Mesenchymal stem cell (in vitro differentiated cells and primary cell): ENCODE results near the gene CUBN.
A peak's percentile ranks its signal among the peaks of the same experiment; 100 is the strongest.

Experiments
- DNase-seq: peaks from one replicate; pipeline ENCODE4 v3.0.0-alpha.2; 2013
- H2AFZ ChIP-seq: one replicate; pipeline ENCODE4 v1.6.1; 2013; ENCODE audit warnings: low read depth, mild to moderate bottlenecking, control low read depth, inconsistent platforms, low read length, moderate library complexity
- H2AK5ac ChIP-seq: 2 replicates; pipeline ENCODE4 v1.6.1; 2013; ENCODE audit warnings: low read length, moderate library complexity, mild to moderate bottlenecking, inconsistent platforms; ENCODE audit not compliant: severe bottlenecking
- H2BK120ac ChIP-seq: one replicate; pipeline ENCODE4 v1.6.1; 2013; ENCODE audit warnings: low read depth, mild to moderate bottlenecking, inconsistent platforms, low read length, moderate library complexity
- H2BK12ac ChIP-seq, 2 experiments: one replicate each; pipeline ENCODE4 v1.6.1; 2013; ENCODE audit warnings: inconsistent platforms in 2 of 2, low read length in 2 of 2, mild to moderate bottlenecking in 2 of 2, moderate library complexity in 2 of 2, control low read depth in 1 of 2
- H2BK15ac ChIP-seq: one replicate; pipeline ENCODE4 v1.6.1; 2013; ENCODE audit warnings: mild to moderate bottlenecking, low read depth, inconsistent platforms; ENCODE audit not compliant: poor library complexity, severe bottlenecking
- H2BK5ac ChIP-seq: 2 replicates; pipeline ENCODE4 v1.6.1; 2013; ENCODE audit warnings: low read depth, mild to moderate bottlenecking, low read length, control low read depth, inconsistent platforms; ENCODE audit not compliant: poor library complexity, severe bottlenecking
- H3K14ac ChIP-seq, 2 experiments: one replicate each; pipeline ENCODE4 v1.6.1; 2013; ENCODE audit warnings: inconsistent platforms in 2 of 2, low read length in 2 of 2, control low read depth in 1 of 2, mild to moderate bottlenecking in 1 of 2, moderate library complexity in 1 of 2
- H3K18ac ChIP-seq, 2 experiments: one replicate each; pipeline ENCODE4 v1.6.1; 2013; ENCODE audit warnings: inconsistent platforms in 2 of 2, low read length in 2 of 2, control low read depth in 1 of 2, low read depth in 1 of 2, mild to moderate bottlenecking in 1 of 2
- H3K23ac ChIP-seq, 2 experiments: one replicate each; pipeline ENCODE4 v1.6.1; 2013; ENCODE audit warnings: inconsistent platforms in 2 of 2, low read length in 2 of 2, mild to moderate bottlenecking in 2 of 2, moderate library complexity in 2 of 2, control low read depth in 1 of 2
- H3K27ac ChIP-seq: 2 replicates; pipeline ENCODE4 v1.5.1; 2013; ENCODE audit warnings: mild to moderate bottlenecking, moderate library complexity, low read length, control low read depth, inconsistent platforms; ENCODE audit not compliant: poor library complexity, severe bottlenecking
- H3K27me3 ChIP-seq, 2 experiments: 2 replicates each; pipeline versions ENCODE4 v1.6.1 to v1.7.0; 2013; ENCODE audit warnings: low read length in 2 of 2, mild to moderate bottlenecking in 2 of 2, moderate library complexity in 2 of 2, control low read depth in 1 of 2, inconsistent platforms in 1 of 2; ENCODE audit not compliant: control insufficient read depth in 1 of 2, insufficient read depth in 1 of 2
- H3K36me3 ChIP-seq, 2 experiments: 2 replicates each; pipeline versions ENCODE4 v1.6.1 to v1.7.0; 2013; ENCODE audit warnings: low read length in 2 of 2, control low read depth in 1 of 2, inconsistent platforms in 1 of 2, low read depth in 1 of 2, mild to moderate bottlenecking in 1 of 2; ENCODE audit not compliant: insufficient read depth in 2 of 2, control insufficient read depth in 1 of 2
- H3K4ac ChIP-seq, 2 experiments: one replicate each; pipeline ENCODE4 v1.6.1; 2013; ENCODE audit warnings: inconsistent platforms in 2 of 2, low read length in 2 of 2, mild to moderate bottlenecking in 2 of 2, moderate library complexity in 2 of 2, control low read depth in 1 of 2, low read depth in 1 of 2
- H3K4me1 ChIP-seq: 2 replicates; pipeline ENCODE4 v1.6.1; 2013; ENCODE audit warnings: low read depth, low read length, control low read depth; ENCODE audit not compliant: control insufficient read depth, insufficient read depth
- H3K4me2 ChIP-seq: 2 replicates; pipeline ENCODE4 v1.6.1; 2013; ENCODE audit warnings: low read length, mild to moderate bottlenecking, inconsistent platforms; ENCODE audit not compliant: poor library complexity, severe bottlenecking
- H3K4me3 ChIP-seq, 2 experiments: 2 replicates each; pipeline versions ENCODE4 v1.5.1 to v1.7.0; 2013; ENCODE audit warnings: low read length in 2 of 2, mild to moderate bottlenecking in 2 of 2, control low read depth in 1 of 2, low read depth in 1 of 2; ENCODE audit not compliant: insufficient read depth in 1 of 2
- H3K79me1 ChIP-seq: replicated peaks from 2 replicates; pipeline ENCODE4 v1.6.1; 2013; ENCODE audit warnings: mild to moderate bottlenecking, control low read depth, low read length, inconsistent platforms; ENCODE audit not compliant: poor library complexity, severe bottlenecking
- H3K9ac ChIP-seq: 2 replicates; pipeline ENCODE4 v1.7.0; 2013; ENCODE audit warnings: mild to moderate bottlenecking, low read length, moderate library complexity
- H3K9me3 ChIP-seq: 2 replicates; pipeline ENCODE4 v1.7.0; 2013; ENCODE audit warnings: mild to moderate bottlenecking, low read length; ENCODE audit not compliant: control insufficient read depth
- H4K8ac ChIP-seq: one replicate; pipeline ENCODE4 v1.6.1; 2013; ENCODE audit warnings: inconsistent platforms, mild to moderate bottlenecking, low read length, moderate library complexity
- H4K91ac ChIP-seq: one replicate; pipeline ENCODE4 v1.6.1; 2013; ENCODE audit warnings: mild to moderate bottlenecking, low read length, inconsistent platforms
- WGBS: methylation state at CpG from one replicate; pipeline ENCODE4 v1.1.7; 2013; ENCODE audit warnings: mixed read lengths; 5-methylcytosine and 5-hydroxymethylcytosine counted together

Gene CUBN

DNA sequence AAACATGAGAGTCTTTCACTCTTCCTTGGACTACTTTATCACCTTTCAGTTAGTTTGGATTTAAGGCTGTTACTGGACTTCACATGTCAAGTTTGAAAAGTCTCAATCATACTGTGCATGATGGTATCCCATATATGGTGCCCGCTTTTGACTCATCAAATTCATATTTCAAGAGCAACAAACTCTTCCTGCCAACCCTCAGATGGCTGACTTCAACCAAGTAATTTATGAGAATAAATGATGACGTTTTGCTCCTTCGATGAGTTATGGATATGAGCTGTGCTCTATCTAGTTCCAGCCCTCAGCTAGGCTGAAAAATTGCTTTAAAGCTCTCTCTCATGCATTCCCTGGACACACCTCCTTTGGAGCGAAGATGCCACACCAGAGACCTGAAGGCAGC lies 202.1 kb downstream of the CUBN start:
- Histone ChIP-seq H3K9me3 (no peaks in the 10 kb centered on the region), H3K27me3 (no peaks in the 10 kb centered on the region), H3K18ac (no peak overlapping the region), H3K4ac (no peak overlapping the region), H4K8ac (no peak overlapping the region), H2AFZ (no peak overlapping the region), H3K36me3 (no peaks in the 10 kb centered on the region), H2BK12ac (no peak overlapping the region), H3K4me2 (no peak overlapping the region), H3K27ac (no peak overlapping the region), H4K91ac (no peak overlapping the region), H3K79me1 (no peaks in the 10 kb centered on the region), H3K4me1 (no peaks in the 10 kb centered on the region), H3K4me3 (no peak overlapping the region), H2BK120ac (no peak overlapping the region), H2AK5ac (no peak overlapping the region), H3K14ac (no peak overlapping the region), H2BK15ac (no peak overlapping the region), H2BK5ac (no peak overlapping the region), H3K23ac (no peak overlapping the region), H3K9ac (no peak overlapping the region)
- no peak for DNase-seq
- WGBS = 97% methylated on average over 3 of the region's 4 CpGs

GRCh38 chr10:16923726-16924125 lies 205.9 kb downstream of the CUBN start:
- Histone ChIP-seq H4K91ac (no peak overlapping the region), H3K4me3 (no peak overlapping the region), H3K79me1 (no peaks in the 10 kb centered on the region), H2BK120ac (no peak overlapping the region), H3K23ac (no peak overlapping the region), H3K18ac (no peak overlapping the region), H2BK12ac (no peak overlapping the region), H4K8ac (no peak overlapping the region), H2BK5ac (no peak overlapping the region), H3K27ac (no peak overlapping the region), H3K4me1 (no peaks in the 10 kb centered on the region), H3K4me2 (no peak overlapping the region), H3K36me3 (no peaks in the 10 kb centered on the region), H2AK5ac (no peak overlapping the region), H2BK15ac (no peak overlapping the region), H3K14ac (no peak overlapping the region), H3K27me3 (no peaks in the 10 kb centered on the region), H2AFZ (no peak overlapping the region), H3K4ac (no peak overlapping the region), H3K9me3 (no peaks in the 10 kb centered on the region), H3K9ac (no peak overlapping the region)
- no peak for DNase-seq
- WGBS = 95% methylated on average over 1 of the region's 3 CpGs

DNA sequence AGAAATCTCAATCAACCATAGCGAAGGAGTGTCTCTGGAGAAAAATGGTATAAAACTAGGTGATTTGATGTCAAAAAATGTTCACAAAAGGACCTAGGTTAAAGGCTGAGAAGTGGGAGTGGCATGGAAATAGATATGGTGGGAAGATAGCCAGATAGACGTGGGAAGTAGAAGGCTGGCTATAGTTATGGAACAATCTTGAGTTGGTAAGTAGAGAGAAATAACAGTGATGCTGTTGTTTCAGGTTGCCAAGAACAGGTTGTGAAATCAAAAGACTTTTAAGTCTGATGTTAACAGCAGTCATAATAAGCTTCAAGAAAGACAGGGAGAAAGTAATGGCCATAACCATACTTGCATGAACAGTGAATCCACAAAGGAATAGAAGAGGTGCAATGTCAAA lies 206.3 kb downstream of the CUBN start:
- H3K79me1 ChIP-seq = no peaks in the 10 kb centered on the region
- no peak overlapping the region for H3K4ac ChIP-seq
- no peaks in the 10 kb centered on the region for H3K36me3 ChIP-seq
- no peak overlapping the region for H2BK12ac ChIP-seq
- no peaks in the 10 kb centered on the region for H3K27me3 ChIP-seq
- no peak overlapping the region for H2AFZ ChIP-seq
- no peak overlapping the region for H2BK15ac ChIP-seq
- no peak overlapping the region for H2BK120ac ChIP-seq
- H3K4me2 ChIP-seq = no peak overlapping the region
- no peak overlapping the region for H3K18ac ChIP-seq
- H3K14ac ChIP-seq = no peak overlapping the region
- no peak overlapping the region for H4K91ac ChIP-seq
- no peak for DNase-seq
- no peaks in the 10 kb centered on the region for H3K9me3 ChIP-seq
- no peak overlapping the region for H4K8ac ChIP-seq
- no peaks in the 10 kb centered on the region for H3K4me1 ChIP-seq
- H3K23ac ChIP-seq = no peak overlapping the region
- H2AK5ac ChIP-seq = no peak overlapping the region
- no peak overlapping the region for H3K27ac ChIP-seq
- H3K4me3 ChIP-seq = no peak overlapping the region
- 98% methylated on average over 2 of the region's 2 CpGs for WGBS
- no peak overlapping the region for H3K9ac ChIP-seq
- H2BK5ac ChIP-seq = no peak overlapping the region

DNA sequence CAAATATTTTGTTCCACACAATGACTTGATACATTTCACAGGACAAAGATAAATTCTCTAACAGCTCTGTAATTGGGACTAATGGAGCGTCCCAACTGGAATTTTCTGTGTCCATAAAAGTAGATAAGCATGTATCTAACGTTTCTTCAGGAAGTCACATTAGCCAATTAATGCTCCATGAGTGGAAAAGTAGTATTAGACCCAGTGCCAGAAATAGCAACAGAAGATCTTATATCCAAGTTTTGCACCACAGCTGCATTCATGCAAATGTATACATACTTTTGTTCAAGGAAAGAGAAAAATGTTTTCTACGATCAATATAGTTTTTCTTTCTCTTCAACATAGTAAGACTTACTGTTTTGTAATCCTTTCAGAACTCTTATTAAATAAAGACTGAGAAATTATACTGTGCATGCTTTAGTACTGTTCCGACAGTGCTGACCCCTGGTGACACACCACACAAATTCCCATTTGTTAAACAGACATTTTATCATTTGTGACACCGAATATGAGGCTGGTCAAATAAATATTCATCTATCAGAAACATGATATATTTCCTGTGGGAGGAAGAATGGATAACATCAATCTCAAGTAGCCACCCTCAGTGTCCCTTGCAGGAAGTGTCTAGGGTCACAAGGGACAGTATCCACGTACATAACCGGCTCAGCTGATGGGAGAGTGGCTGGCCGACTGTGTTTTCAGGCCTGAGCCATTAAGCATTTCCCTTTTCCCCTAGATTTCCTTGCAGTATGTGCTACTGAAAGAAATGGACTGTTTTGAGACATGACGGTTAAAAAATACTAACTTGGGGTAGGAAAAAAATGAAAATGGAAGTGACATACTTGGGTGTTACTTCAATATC lies 210.3 kb downstream of the CUBN start:
- Histone ChIP-seq H4K91ac (no peak overlapping the region), H3K4me3 (no peak overlapping the region), H2BK5ac (no peak overlapping the region), H3K27me3 (no peaks in the 10 kb centered on the region), H2BK12ac (peak overlapping the region in 1 of 2 experiments; percentile 83), H3K36me3 (peaks cover 0 to 17% of the 10 kb centered on the region in 2 experiments), H3K27ac (no peak overlapping the region), H2AFZ (no peak overlapping the region), H3K9me3 (no peaks in the 10 kb centered on the region), H3K18ac (peak overlapping the region in 1 of 2 experiments; percentile 50), H3K4me1 (no peaks in the 10 kb centered on the region), H3K79me1 (no peaks in the 10 kb centered on the region), H3K9ac (no peak overlapping the region), H3K4me2 (no peak overlapping the region), H3K23ac (no peak overlapping the region), H2BK15ac (no peak overlapping the region), H3K14ac (no peak overlapping the region), H2AK5ac (no peak overlapping the region), H3K4ac (no peak overlapping the region), H2BK120ac (no peak overlapping the region), H4K8ac (no peak overlapping the region)
- peak; percentile 40 for DNase-seq
- WGBS = 58% methylated on average over 5 of the region's 9 CpGs
